ENCODE data around the gene WAC. TPM values are rescaled to one million over a fixed set of nuclear protein-coding genes. Genes with fewer than 3 reads are reported as not detected.

WAC gene
- total RNA-seq, 4 donors from 2014 or later: 55.1 to 98.0 (median 75.8) TPM

GRCh38 chr10:28561531-28561930 lies 28.6 kb downstream of the WAC start:
- 92 to 94% methylated on average over 10 of the region's 10 CpGs for WGBS, 2 donors
- Histone ChIP-seq H3K4me1 (peaks cover 5 to 70% (median 20%) of the 10 kb centered on the region in 3 donors), H3K36me3 (peaks cover 0 to 40% (median 0%) of the 10 kb centered on the region in 3 donors), H3K9me3 (no peaks in the 10 kb centered on the region), H3K4me3 (no peak overlapping the region), H3K27me3 (no peaks in the 10 kb centered on the region), H3K27ac (no peak overlapping the region)
- TF ChIP-seq POLR2A (IDR thresholded peaks at IDR 0.05) (no peak), CTCF (IDR thresholded peaks at IDR 0.05) (no peak)
- intact Hi-C loops (cut with DNase I): no loop called here
- no peak for DNase-seq

- TF ChIP-seq POLR2A (IDR thresholded peaks at IDR 0.05): no peak
- TF ChIP-seq CTCF (IDR thresholded peaks at IDR 0.05): no peak
- no peak for DNase-seq
- H3K4me3 ChIP-seq: no peak overlapping the region
- H3K36me3 ChIP-seq: peaks cover 0 to 51% (median 0%) of the 10 kb centered on the region in 3 donors
- H3K27me3 ChIP-seq: no peaks in the 10 kb centered on the region
- intact Hi-C loops (cut with DNase I): no loop called here
- no peaks in the 10 kb centered on the region for H3K9me3 ChIP-seq
- peaks cover 8 to 70% (median 14%) of the 10 kb centered on the region in 3 donors for H3K4me1 ChIP-seq
- no peak overlapping the region for H3K27ac ChIP-seq
- WGBS, 2 donors: 33 to 38% methylated on average over 6 of the region's 6 CpGs
These were observed 32.0 kb downstream of the WAC start for GRCh38 chr10:28564905-28565304.

- WGBS, 2 donors: 14 to 19% methylated on average over 1 of the region's 1 CpG
- Histone ChIP-seq H3K4me1 (peaks cover 8 to 68% (median 16%) of the 10 kb centered on the region in 3 donors), H3K27ac (no peak overlapping the region), H3K9me3 (no peaks in the 10 kb centered on the region), H3K27me3 (no peaks in the 10 kb centered on the region), H3K36me3 (peaks cover 0 to 47% (median 0%) of the 10 kb centered on the region in 3 donors), H3K4me3 (no peak overlapping the region)
- DNase-seq: no peak
- intact Hi-C loops (cut with DNase I): no loop called here
- TF ChIP-seq POLR2A (IDR thresholded peaks at IDR 0.05) (no peak), CTCF (IDR thresholded peaks at IDR 0.05) (no peak)
These were observed 33.6 kb downstream of the WAC start for GRCh38 chr10:28566458-28567015.

- peaks cover 2 to 89% (median 22%) of the 10 kb centered on the region in 3 donors for H3K4me1 ChIP-seq
These were observed 36.7 kb downstream of the WAC start for GRCh38 chr10:28569506-28570159.

More at GRCh38 chr10:28569506-28570159, 36.7 kb downstream of the WAC start:
- H3K27me3 ChIP-seq: no peaks in the 10 kb centered on the region
- no peaks in the 10 kb centered on the region for H3K9me3 ChIP-seq
- no peak overlapping the region for H3K27ac ChIP-seq
- DNase-seq: no peak
- TF ChIP-seq POLR2A (IDR thresholded peaks at IDR 0.05) (no peak), CTCF (IDR thresholded peaks at IDR 0.05) (no peak)
- peaks cover 0 to 60% (median 5%) of the 10 kb centered on the region in 3 donors for H3K36me3 ChIP-seq
- 34 to 42% methylated on average over 3 of the region's 3 CpGs for WGBS, 2 donors
- intact Hi-C loops (cut with DNase I): no loop called here
- no peak overlapping the region for H3K4me3 ChIP-seq

Data from esophagus squamous epithelium (tissue), 5 donors.